GM12875 (cell line): ENCODE results near the gene EMILIN3.

Experiments
- H3K4me3 ChIP-seq: one replicate; pipeline ENCODE4 v1.5.1; 2011; ENCODE audit warnings: low read depth, low read length, control low read depth
- TF ChIP-seq, protein P1 (sequence below): IDR thresholded peaks from 2 replicates; pipeline ENCODE4 v1.5.1; 2011; ENCODE audit warnings: low read depth, mild to moderate bottlenecking, control low read depth, inconsistent platforms, low read length, moderate library complexity, borderline replicate concordance; ENCODE audit not compliant: insufficient read depth

The EMILIN3 gene, protein sequence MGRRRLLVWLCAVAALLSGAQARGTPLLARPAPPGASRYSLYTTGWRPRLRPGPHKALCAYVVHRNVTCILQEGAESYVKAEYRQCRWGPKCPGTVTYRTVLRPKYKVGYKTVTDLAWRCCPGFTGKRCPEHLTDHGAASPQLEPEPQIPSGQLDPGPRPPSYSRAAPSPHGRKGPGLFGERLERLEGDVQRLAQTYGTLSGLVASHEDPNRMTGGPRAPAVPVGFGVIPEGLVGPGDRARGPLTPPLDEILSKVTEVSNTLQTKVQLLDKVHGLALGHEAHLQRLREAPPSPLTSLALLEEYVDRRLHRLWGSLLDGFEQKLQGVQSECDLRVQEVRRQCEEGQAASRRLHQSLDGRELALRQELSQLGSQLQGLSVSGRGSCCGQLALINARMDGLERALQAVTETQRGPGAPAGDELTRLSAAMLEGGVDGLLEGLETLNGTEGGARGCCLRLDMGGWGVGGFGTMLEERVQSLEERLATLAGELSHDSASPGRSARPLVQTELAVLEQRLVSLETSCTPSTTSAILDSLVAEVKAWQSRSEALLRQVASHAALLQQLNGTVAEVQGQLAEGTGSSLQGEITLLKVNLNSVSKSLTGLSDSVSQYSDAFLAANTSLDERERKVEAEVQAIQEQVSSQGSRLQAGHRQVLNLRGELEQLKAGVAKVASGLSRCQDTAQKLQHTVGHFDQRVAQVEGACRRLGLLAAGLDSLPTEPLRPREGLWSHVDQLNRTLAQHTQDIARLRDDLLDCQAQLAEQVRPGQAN

GRCh38 chr20:41366546-41367392 lies at the start of gene EMILIN3:
Gene EMILIN3, minus strand, starts transcription at chr20:41366818. Its CDS starts 184 bp downstream, at chr20:41366634.
- no peak within 1 kb of the TSS for H3K4me3 ChIP-seq
- TF ChIP-seq, protein P1, sequence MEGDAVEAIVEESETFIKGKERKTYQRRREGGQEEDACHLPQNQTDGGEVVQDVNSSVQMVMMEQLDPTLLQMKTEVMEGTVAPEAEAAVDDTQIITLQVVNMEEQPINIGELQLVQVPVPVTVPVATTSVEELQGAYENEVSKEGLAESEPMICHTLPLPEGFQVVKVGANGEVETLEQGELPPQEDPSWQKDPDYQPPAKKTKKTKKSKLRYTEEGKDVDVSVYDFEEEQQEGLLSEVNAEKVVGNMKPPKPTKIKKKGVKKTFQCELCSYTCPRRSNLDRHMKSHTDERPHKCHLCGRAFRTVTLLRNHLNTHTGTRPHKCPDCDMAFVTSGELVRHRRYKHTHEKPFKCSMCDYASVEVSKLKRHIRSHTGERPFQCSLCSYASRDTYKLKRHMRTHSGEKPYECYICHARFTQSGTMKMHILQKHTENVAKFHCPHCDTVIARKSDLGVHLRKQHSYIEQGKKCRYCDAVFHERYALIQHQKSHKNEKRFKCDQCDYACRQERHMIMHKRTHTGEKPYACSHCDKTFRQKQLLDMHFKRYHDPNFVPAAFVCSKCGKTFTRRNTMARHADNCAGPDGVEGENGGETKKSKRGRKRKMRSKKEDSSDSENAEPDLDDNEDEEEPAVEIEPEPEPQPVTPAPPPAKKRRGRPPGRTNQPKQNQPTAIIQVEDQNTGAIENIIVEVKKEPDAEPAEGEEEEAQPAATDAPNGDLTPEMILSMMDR, result no peak

DNA sequence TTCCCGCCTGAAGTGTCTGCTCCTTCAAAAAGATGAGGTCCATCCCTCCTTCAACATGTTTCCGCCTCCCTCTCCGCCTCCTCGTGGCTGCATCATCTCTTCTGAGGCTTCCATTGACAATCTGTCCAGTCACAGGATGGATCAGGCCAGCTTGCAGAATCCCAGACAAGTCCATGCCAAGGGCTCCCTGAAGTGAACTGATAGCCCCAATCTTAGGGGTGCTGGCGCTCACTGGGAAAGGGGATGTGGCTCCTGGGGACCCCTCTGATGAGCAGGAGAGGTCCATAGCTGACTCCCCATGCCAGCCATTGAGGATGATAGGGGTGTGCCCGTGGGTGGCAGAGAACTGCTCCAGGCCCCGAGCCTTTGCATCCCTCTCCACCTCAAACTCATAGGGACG lies 48.6 kb upstream of the EMILIN3 start:
- no peak overlapping the region for H3K4me3 ChIP-seq
- TF ChIP-seq, protein P1, result no peak

- H3K4me3 ChIP-seq, result no peak overlapping the region
- TF ChIP-seq, protein P1, result no peak
Observed at GRCh38 chr20:41413169-41413568, 46.6 kb upstream of the EMILIN3 start.

GRCh38 chr20:41412324-41413120 lies 45.9 kb upstream of the EMILIN3 start:
- H3K4me3 ChIP-seq, result no peak overlapping the region
- TF ChIP-seq, protein P1, result no peak

DNA sequence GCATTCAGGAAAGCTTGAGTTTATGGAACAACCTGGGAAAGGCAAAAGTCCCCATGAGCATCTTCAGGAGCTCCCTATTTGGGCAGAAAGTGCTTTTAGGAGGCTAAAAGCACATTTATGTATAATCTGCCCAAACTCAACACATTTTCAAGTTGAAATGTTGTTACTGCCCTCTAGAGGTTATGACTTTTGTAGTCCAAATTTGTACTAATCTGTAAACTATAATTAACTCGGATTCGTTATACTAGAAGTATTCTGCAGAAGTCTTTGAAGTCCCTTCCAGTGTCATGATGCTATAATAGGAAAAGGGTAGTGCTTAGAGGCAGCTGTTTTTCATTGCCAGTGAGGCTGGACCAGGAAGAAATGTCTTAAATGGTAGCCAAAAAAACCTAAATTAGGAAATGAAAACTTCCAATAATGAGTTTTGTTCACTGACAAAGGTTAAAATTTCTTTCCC lies 44.8 kb upstream of the EMILIN3 start:
- no peak overlapping the region for H3K4me3 ChIP-seq
- TF ChIP-seq, protein P1, result peak; percentile 27; the same call in 1 of the 2 replicates

DNA sequence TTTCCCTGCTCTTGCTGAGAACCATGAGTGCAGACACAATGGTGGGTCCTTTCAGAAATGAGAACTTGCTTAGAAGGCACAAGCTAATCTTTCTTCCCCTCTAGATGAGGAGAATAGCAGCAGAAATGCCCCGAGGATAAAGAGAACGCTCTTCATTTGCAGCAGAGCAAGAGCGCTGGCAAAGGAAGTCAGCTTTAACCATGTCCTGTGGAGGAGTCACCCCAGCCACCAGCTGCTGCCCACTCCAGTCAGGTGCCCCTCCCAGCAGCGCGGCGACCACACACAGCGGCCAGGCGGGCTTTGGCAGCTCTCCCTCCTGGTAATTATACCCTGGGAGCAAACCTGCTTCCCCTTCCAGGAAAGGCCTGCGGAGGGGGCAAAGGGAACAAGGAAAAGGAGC lies 42.4 kb upstream of the EMILIN3 start:
- TF ChIP-seq, protein P1, result no peak
- H3K4me3 ChIP-seq, result no peak overlapping the region
